Measurements from ENCODE around the gene HOXB2. TPM values are rescaled to one million over a fixed set of nuclear protein-coding genes. Genes with fewer than 3 reads are reported as not detected.
A peak's percentile ranks its signal among the peaks of the same experiment; 100 is the strongest.

HOXB2 gene
- polyA plus RNA-seq, 12 donors, result 5.5 to 16.3 (median 11.9) TPM; not detected in 1

GRCh38 chr17:48579760-48580554, 35.0 kb upstream of the HOXB2 start:
- DNase-seq, result no peak

GRCh38 chr17:48579471-48579759, 34.5 kb upstream of the HOXB2 start:
- DNase-seq, result no peak

GRCh38 chr17:48578616-48579470, 33.9 kb upstream of the HOXB2 start:
- no peak for DNase-seq

GRCh38 chr17:48577946-48578615, 33.2 kb upstream of the HOXB2 start, which contains the start of gene HOXB4:
Gene HOXB4, minus strand, starts transcription at chr17:48578350. Its CDS starts 31 bp downstream, at chr17:48578319.
- DNase-seq, result peak; percentile 70

GRCh38 chr17:48577330-48577945, 32.5 kb upstream of the HOXB2 start:
- DNase-seq, result no peak

GRCh38 chr17:48576479-48577309, 31.8 kb upstream of the HOXB2 start:
- no peak for DNase-seq

- no peak for DNase-seq
Observed at GRCh38 chr17:48575673-48576478, 31.0 kb upstream of the HOXB2 start.

- DNase-seq, result no peak
Observed at GRCh38 chr17:48575066-48575582, 30.2 kb upstream of the HOXB2 start.

- no peak for DNase-seq
Observed at GRCh38 chr17:48574505-48575065, 29.7 kb upstream of the HOXB2 start.

- no peak for DNase-seq
Observed at GRCh38 chr17:48571826-48572417, 27.0 kb upstream of the HOXB2 start.

GRCh38 chr17:48571024-48571818, 26.3 kb upstream of the HOXB2 start:
- no peak for DNase-seq

- no peak for DNase-seq
Observed at GRCh38 chr17:48570325-48571023, 25.6 kb upstream of the HOXB2 start.

GRCh38 chr17:48569674-48570324, 24.9 kb upstream of the HOXB2 start:
- DNase-seq, result no peak

GRCh38 chr17:48569240-48569582, 24.3 kb upstream of the HOXB2 start:
- no peak for DNase-seq

GRCh38 chr17:48568499-48569239, 23.8 kb upstream of the HOXB2 start:
- no peak for DNase-seq

- no peak for DNase-seq
Observed at GRCh38 chr17:48567646-48568354, 22.9 kb upstream of the HOXB2 start.

Data from muscle of arm (tissue), 12 donors.